T-helper 1 cell treated with Interleukin-12 subunit alpha and Interleukin-12 subunit beta and Interleukin-4 antibody, amounts not matched to agents 30 ng/mL and 1 ng/mL, for 36 hours (primary cell): ENCODE measurements around the gene SMIM5. TPM values are rescaled to one million over a fixed set of nuclear protein-coding genes. Genes with fewer than 3 reads are reported as not detected.

Source experiments
- intact Hi-C: fragments of 100-400 bp; cut with micrococcal nuclease; formaldehyde crosslinking; loops from one replicate; pipeline ENCODE4 v1.15.1; 2024
- total RNA-seq: library from RNA; stranded (reverse); gene quantifications from 2 replicates; pipeline ENCODE4 v1.2.3, GENCODE V29; 2022

SMIM5 gene
- total RNA-seq, 1 donor from 2014 or later: 0.83 TPM

GRCh38 chr17:75662511-75662910 lies 29.3 kb downstream of the SMIM5 start:
- intact Hi-C loops: no loop called here

GRCh38 chr17:75664099-75664549 lies 30.9 kb downstream of the SMIM5 start:
- intact Hi-C loops: no loop called here

DNA sequence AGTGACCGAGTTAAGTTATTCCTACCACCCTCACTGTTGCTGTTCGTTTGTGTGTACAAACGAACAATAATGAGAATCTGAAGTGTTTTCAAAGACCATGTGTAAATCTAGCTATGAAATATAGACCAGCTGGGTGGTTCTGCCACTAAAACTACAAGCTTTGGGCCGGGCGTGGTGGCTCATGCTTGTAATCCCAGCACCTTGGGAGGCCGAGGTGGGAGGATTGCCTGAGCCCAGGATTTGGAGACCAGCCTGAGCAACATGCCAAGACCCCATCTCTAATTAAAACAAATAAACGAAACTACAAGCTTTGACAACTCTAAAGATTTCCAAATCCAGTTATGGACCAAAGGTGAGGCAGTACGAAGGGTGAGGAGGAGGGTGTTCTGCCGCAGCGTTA lies 32.7 kb downstream of the SMIM5 start:
- intact Hi-C loops: loop anchor here (2.0 kb wide), 3 partner anchors 23 to 239 kb away; partner anchors contain the start of genes MRPL38 and TRIM65

DNA sequence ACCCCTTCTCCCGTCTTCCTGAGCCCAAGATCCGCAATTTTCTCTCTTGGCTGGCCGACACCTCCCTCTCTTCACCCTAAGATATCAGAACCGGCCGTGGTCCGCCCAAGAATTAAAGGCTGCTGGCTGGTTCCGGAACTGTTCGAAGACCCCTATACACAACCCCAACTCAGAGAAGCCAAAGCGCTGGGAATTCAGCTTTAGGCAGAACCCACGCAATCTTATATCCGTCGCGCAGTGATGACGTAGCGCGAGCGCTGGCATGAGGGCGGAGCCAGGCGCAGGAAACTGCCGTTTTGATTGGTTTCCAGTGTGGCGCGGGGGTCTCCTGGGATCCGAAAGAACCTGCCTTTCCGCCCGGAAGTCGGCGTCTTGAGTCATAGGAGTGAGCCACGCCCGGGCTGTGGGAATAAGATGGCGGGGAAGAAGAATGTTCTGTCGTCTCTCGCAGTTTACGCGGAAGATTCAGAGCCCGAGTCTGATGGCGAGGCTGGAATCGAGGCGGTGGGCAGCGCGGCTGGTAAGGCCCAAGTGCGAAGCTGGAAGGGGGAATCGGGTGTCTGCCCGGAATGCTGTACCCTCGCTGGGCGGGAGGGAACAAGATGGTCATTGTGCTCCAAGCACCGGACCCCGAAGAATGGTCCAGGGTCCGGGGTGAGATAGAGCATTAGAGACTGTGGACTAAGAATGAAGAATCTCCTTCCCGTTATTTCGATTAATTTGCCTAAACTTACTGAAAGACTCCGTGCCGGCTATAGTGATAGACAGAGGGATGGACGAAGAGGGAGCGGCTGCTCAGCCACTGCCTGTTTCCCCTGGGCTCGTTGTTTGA lies 33.9 kb downstream of the SMIM5 start, which contains the start of the genes RECQL5 and SAP30BP:
RECQL5 (minus strand) TSS at position 196 of the 832 bp plus-strand sequence. CDS start 597 bp downstream, outside the sequence.
SAP30BP (plus strand) TSS at position 380 of the 832 bp plus-strand sequence; CDS start at position 415, 35 bp downstream.
- intact Hi-C loops: loop anchor here (1.0 to 2.0 kb wide), 11 partner anchors 8 to 794 kb away; partner anchors contain the start of genes MRPL38, SMIM5, TMEM94 and TRIM65

DNA sequence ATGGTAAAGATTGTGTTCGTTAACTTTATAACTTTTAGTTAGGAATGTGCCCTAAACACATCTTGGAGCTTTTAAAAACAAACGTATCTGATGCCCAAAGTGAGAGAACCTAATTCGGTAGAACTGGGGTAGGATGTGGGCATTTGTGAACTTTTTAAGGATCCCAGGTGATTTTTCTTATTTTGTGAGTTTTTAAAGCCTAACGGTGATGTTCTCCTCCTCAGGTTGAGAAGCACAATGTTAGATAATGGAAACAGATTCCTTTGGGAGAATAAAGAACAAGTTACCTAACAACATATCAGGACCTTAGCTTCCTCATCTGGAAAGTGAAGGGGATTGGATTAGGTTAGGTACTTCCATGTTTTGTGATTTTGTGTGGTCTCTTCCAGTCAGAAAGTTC lies 34.6 kb downstream of the SMIM5 start:
- intact Hi-C loops: loop anchor here (1.0 to 2.0 kb wide), 11 partner anchors 7 to 795 kb away; partner anchors contain the start of genes MRPL38, SMIM5, TMEM94 and TRIM65

GRCh38 chr17:75668489-75668888 lies 35.3 kb downstream of the SMIM5 start:
- intact Hi-C loops: no loop called here

GRCh38 chr17:75670868-75671267 lies 37.6 kb downstream of the SMIM5 start:
- intact Hi-C loops: no loop called here

DNA sequence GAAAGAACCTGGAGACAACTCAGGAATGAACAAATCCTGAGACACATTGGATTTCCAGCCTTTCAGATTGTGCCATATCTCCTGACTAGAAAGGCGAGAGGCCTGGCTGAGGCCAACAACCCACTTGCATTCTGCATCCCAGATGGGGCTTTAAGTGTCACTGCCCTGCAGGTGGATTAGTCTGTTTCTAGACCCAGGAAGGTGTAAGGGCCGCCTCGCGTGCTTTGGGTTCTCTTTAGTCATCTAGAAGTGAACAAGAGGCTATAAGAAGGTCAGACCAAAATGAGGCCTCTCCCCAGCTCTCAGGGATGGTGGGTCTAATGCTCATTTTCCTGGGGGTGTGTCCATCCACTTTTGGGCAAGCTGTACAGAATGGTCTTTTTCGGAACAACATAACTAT lies 38.8 kb downstream of the SMIM5 start:
- intact Hi-C loops: no loop called here

DNA sequence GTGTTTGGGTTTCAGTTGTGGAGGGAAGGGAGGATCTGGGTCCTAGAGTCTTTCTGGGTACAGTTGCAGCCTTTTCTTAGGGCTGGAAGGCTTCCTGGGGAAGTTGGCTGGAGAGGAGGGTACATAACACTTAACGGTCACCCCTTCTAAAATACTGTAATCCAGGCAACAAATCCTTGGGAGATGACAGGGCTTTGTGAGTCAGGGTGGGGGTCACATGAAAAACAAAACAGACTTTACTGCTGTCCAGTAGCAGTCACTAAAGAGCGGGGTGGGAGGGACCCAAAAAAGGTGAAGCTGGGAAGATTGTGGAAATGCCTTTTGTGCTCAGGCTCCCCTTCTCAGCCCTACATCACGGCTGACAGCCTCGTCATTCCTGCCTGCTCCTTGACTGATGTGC lies 40.3 kb downstream of the SMIM5 start:
- intact Hi-C loops: no loop called here

- intact Hi-C loops: no loop called here
Observed at GRCh38 chr17:75676461-75676860, 43.2 kb downstream of the SMIM5 start.

- intact Hi-C loops: no loop called here
Observed at GRCh38 chr17:75679706-75680211, 46.5 kb downstream of the SMIM5 start.

GRCh38 chr17:75680431-75680830 lies 47.2 kb downstream of the SMIM5 start:
- intact Hi-C loops: no loop called here

GRCh38 chr17:75681289-75681688 lies 48.1 kb downstream of the SMIM5 start:
- intact Hi-C loops: no loop called here

DNA sequence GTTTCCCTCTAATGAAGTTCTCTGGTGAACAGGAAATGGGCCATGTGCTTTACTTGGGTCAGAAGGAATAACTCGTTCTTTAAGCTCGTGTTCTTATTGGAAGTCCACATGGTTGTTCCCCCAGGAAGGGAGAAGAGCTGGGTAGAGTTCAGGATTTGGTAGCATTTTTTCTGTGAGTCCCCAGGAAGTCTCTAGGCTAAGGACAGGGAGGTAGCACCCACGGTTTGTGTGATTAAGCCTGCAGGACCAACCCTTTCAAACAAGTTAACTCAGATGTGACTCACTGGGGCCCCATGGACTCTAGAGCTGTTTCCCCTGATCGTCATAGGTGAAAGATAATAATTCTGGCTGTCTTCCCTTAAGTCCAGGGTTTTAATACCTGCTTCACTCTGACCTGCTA lies 50.3 kb downstream of the SMIM5 start:
- intact Hi-C loops: no loop called here

DNA sequence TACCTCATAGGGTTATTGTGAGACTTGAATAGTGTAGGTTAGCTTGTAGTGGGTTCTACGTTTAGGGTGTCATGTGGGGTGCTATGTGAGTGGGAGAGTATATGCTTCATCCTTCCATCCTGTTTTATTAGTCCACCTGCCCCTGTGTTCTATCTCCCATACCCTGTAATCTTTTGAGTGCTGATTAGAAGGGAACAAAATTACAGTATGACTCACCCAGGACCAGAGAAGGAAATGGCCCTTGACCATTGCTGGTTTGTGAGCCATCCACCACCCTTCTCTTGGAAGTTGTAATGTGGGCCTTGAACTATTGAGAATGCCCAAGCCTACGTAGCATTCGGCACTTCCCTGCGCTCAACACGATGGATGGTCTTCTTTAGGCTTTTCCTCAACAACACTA lies 51.0 kb downstream of the SMIM5 start:
- intact Hi-C loops: no loop called here

DNA sequence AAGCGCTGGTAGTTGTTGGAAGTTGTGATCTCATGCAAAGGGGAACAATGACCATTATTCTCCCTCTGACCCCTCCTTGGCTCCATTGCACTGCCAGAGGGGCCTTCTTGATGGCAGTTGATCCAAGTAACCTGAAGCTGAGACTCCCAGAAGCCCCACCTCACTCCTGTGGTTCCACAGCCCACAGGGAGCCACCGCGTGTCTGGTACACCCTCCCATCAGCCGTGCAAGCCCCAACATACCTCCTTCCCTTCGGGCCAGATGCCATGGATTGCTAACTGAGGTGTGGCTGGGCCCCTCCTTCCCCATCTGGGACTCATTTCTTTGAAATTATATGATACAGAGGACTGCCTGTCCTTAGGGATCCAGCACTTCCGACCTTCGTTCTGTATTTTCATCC lies 51.7 kb downstream of the SMIM5 start:
- intact Hi-C loops: no loop called here

DNA sequence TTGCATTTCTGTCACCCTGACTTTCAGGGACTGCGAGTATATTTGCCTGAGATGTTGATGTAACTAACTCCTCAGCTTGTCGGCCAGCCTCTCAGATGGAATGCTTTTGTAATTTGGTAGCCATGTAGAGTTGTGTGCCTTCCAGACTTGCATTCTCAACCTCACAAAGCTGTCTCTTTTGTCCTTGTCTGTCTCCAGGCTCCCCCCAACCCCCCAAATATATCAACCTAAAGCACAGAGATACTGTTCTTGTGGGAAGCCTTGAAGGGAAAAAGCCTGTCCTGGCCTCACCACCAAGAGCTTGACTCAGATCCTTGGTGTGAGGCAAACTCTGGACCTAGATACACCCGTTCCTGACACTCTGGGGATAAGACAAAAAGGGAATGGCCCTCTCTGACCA lies 52.3 kb downstream of the SMIM5 start:
- intact Hi-C loops: no loop called here

- intact Hi-C loops: loop anchor here (2.0 kb wide), 3 partner anchors 14 to 32 kb away; partner anchors contain the start of genes ITGB4, RECQL5 and SAP30BP
Observed at GRCh38 chr17:75688209-75688825, 55.1 kb downstream of the SMIM5 start.

DNA sequence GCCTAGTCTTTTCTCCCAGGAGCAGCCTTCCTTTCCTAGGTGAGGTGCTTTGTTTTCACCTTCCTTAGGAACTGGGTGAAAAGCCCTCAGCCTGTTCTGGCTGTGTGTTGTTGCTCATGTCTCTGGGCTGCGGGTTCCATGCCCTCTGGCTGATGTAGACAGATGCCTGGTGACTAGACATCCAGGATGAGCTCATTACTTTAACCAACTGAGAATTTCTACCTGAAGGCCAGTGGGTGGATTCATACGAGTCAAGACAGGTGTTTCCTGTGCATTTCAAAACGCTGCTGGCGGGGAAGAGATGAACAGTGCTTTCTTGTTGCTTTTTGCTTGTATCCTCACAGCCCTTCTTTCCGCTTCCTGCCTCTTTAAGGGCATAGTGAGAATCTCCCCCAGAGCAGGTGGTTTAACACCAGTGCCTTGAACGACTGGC lies 56.2 kb downstream of the SMIM5 start:
- intact Hi-C loops: loop anchor here (1.0 to 2.0 kb wide), 4 partner anchors 15 to 56 kb away; partner anchors contain the start of genes ITGB4, RECQL5, SAP30BP and SMIM5
